Measurements from ENCODE around the gene VEGFB.

The VEGFB gene

GRCh38 chr11:64284962-64285884, 50.8 kb downstream of the VEGFB start, which contains the start of gene GPR137:
Gene GPR137, plus strand, starts transcription at chr11:64285848. Its CDS starts 677 bp downstream, at chr11:64286525.
- DNase-seq: peak; percentile 54

GRCh38 chr11:64285885-64286800, 51.8 kb downstream of the VEGFB start:
- no peak for DNase-seq

GRCh38 chr11:64286801-64287159, 52.4 kb downstream of the VEGFB start:
- no peak for DNase-seq

- DNase-seq: no peak
Measured at GRCh38 chr11:64287676-64288352, 53.4 kb downstream of the VEGFB start.

- DNase-seq: no peak
Measured at GRCh38 chr11:64288353-64288750, 54.0 kb downstream of the VEGFB start.

Data from GOT3 (cell line).